WTC11 (cell line): ENCODE measurements around the gene SPEM2. TPM values are rescaled to one million over a fixed set of nuclear protein-coding genes. Genes with fewer than 3 reads are reported as not detected.

Experiments
- ATAC-seq: fragments of 200-7000 bp; cut with Tn5 transposase; 2 replicates; pipeline ENCODE4 v1.10.0; 2021; ENCODE audit warnings: mild to moderate bottlenecking, moderate library complexity
- CTCF ChIA-PET: fragments of 300-600 bp; sonication (Branson Sonifier 250); formaldehyde crosslinking; loops from one replicate; lab custom pipeline; 2021; ENCODE audit warnings: antibody characterized with exemption; lab: Charles Lee
- POLR2A ChIA-PET: fragments of 350-600 bp; sonication (Branson Sonifier 250); formaldehyde crosslinking; loops from one replicate; lab custom pipeline; 2021; ENCODE audit warnings: antibody characterized with exemption; lab: Charles Lee
- DNase-seq: peaks from one replicate; pipeline ENCODE4 v3.0.0; 2021; ENCODE audit warnings: low spot score
- H3K27ac Mint-ChIP-seq: 2 replicates; pipeline ENCODE4 v1.8.0; 2021; ENCODE audit warnings: mixed read lengths
- H3K27me3 Mint-ChIP-seq: 2 replicates; pipeline ENCODE4 v1.8.0; 2021; ENCODE audit warnings: low read depth, mild to moderate bottlenecking, moderate library complexity, mixed read lengths
- H3K36me3 Mint-ChIP-seq: 2 replicates; pipeline ENCODE4 v1.8.0; 2021; ENCODE audit warnings: mixed read lengths
- H3K4me1 Mint-ChIP-seq: 2 replicates; pipeline ENCODE4 v1.8.0; 2022; ENCODE audit warnings: mixed read lengths
- H3K4me3 Mint-ChIP-seq: 2 replicates; pipeline ENCODE4 v1.8.0; 2021; ENCODE audit warnings: mild to moderate bottlenecking, moderate library complexity, mixed read lengths
- H3K9me3 Mint-ChIP-seq: 2 replicates; pipeline ENCODE4 v1.8.0; 2021; ENCODE audit warnings: mixed read lengths
- AR ChIP-seq: fragments of 250-450 bp; sonication (Bioruptor Pico); IDR thresholded peaks from 2 replicates; pipeline ENCODE4 v1.9.0; 2021; ENCODE audit warnings: mild to moderate bottlenecking
- ATF2 ChIP-seq: sonication (generic); formaldehyde crosslinking; IDR thresholded peaks from 2 replicates; pipeline ENCODE4 v1.8.1; 2022; ENCODE audit warnings: low read depth, missing genetic modification reagents, borderline replicate concordance
- CREB1 ChIP-seq: sonication (generic); formaldehyde crosslinking; IDR thresholded peaks from 2 replicates; pipeline ENCODE4 v1.8.0; 2023; ENCODE audit warnings: mild to moderate bottlenecking, missing genetic modification reagents
- EMX1 ChIP-seq: fragments of 250-450 bp; sonication (Bioruptor Pico); IDR thresholded peaks from 2 replicates; pipeline ENCODE4 v1.8.0; 2021; ENCODE audit warnings: mild to moderate bottlenecking
- IRF1 ChIP-seq: sonication (generic); formaldehyde crosslinking; IDR thresholded peaks from 2 replicates; pipeline ENCODE4 v1.8.0; 2023; ENCODE audit warnings: missing genetic modification reagents
- NR2C2 ChIP-seq: sonication (generic); formaldehyde crosslinking; IDR thresholded peaks from 2 replicates; pipeline ENCODE4 v1.8.0; 2022; ENCODE audit warnings: mild to moderate bottlenecking, missing genetic modification reagents
- NR3C1 ChIP-seq: sonication (generic); formaldehyde crosslinking; conservative IDR thresholded peaks from 2 replicates; pipeline ENCODE4 v1.8.1; 2023; ENCODE audit warnings: low read depth, mild to moderate bottlenecking, missing genetic modification reagents
- PREB ChIP-seq: sonication (generic); formaldehyde crosslinking; IDR thresholded peaks from 2 replicates; pipeline ENCODE4 v1.8.1; 2022; ENCODE audit warnings: mild to moderate bottlenecking, missing genetic modification reagents, moderate library complexity, borderline replicate concordance
- PRRX2 ChIP-seq: fragments of 250-450 bp; sonication (Bioruptor Pico); IDR thresholded peaks from 2 replicates; pipeline ENCODE4 v1.8.0; 2021; ENCODE audit warnings: mild to moderate bottlenecking
- SMAD4 ChIP-seq: sonication (generic); formaldehyde crosslinking; IDR thresholded peaks from 2 replicates; pipeline ENCODE4 v1.8.0; 2022; ENCODE audit warnings: mild to moderate bottlenecking, missing genetic modification reagents
- STAT6 ChIP-seq: sonication (generic); formaldehyde crosslinking; conservative IDR thresholded peaks from 2 replicates; pipeline ENCODE4 v1.8.1; 2023; ENCODE audit warnings: mild to moderate bottlenecking, low read depth, missing genetic modification reagents, moderate library complexity
- ZBTB21 ChIP-seq: sonication (generic); formaldehyde crosslinking; IDR thresholded peaks from 2 replicates; pipeline ENCODE4 v1.8.1; 2023; ENCODE audit warnings: mild to moderate bottlenecking, missing genetic modification reagents, borderline replicate concordance
- ZMAT4 ChIP-seq: fragments of 250-450 bp; sonication (Bioruptor Pico); IDR thresholded peaks from 2 replicates; pipeline ENCODE4 v1.9.0; 2021; ENCODE audit warnings: mild to moderate bottlenecking
- ZNF121 ChIP-seq: sonication (generic); formaldehyde crosslinking; IDR thresholded peaks from 2 replicates; pipeline ENCODE4 v1.8.0; 2023; ENCODE audit warnings: missing genetic modification reagents
- ZNF263 ChIP-seq: sonication (generic); formaldehyde crosslinking; IDR thresholded peaks from 2 replicates; pipeline ENCODE4 v1.8.1; 2022; ENCODE audit warnings: low read depth, mild to moderate bottlenecking, moderate library complexity, missing genetic modification reagents
- ZNF396 ChIP-seq: fragments of 250-450 bp; sonication (Bioruptor Pico); IDR thresholded peaks from 2 replicates; pipeline ENCODE4 v1.8.0; 2021; ENCODE audit warnings: mild to moderate bottlenecking, moderate library complexity, borderline replicate concordance
- ZNF416 ChIP-seq: fragments of 250-450 bp; sonication (Bioruptor Pico); IDR thresholded peaks from 2 replicates; pipeline ENCODE4 v1.9.0; 2021; ENCODE audit warnings: mild to moderate bottlenecking, inconsistent platforms
- ZNF425 ChIP-seq: fragments of 250-450 bp; sonication (Bioruptor Pico); conservative IDR thresholded peaks from 2 replicates; pipeline ENCODE4 v1.9.0; 2021; ENCODE audit warnings: mild to moderate bottlenecking
- total RNA-seq: library from RNA; stranded (reverse); gene quantifications from 3 replicates; pipeline ENCODE4 v1.2.3, GENCODE V29; 2021

SPEM2 gene
- total RNA-seq, 1 experiment from 2014 or later = 0.13 TPM

- Mint-ChIP-seq H3K36me3 (peaks cover 33% of the 10 kb centered on the region), H3K4me1 (peaks cover 17% of the 10 kb centered on the region), H3K9me3 (no peaks in the 10 kb centered on the region), H3K4me3 (no peak overlapping the region), H3K27ac (no peak overlapping the region), H3K27me3 (no peaks in the 10 kb centered on the region)
- DNase-seq = no peak
- TF ChIP-seq EMX1 (no peak), NR2C2 (no peak), PRRX2 (CRISPR knock-in tag) (no peak), SMAD4 (CRISPR knock-in tag) (no peak), ZNF425 (CRISPR knock-in tag) (no peak), NR3C1 (CRISPR knock-in tag) (no peak), ZNF121 (CRISPR knock-in tag) (no peak), ZBTB21 (CRISPR knock-in tag) (no peak), ZNF416 (CRISPR knock-in tag) (no peak), ZMAT4 (no peak), CREB1 (CRISPR knock-in tag) (no peak), PREB (no peak), ATF2 (CRISPR knock-in tag) (no peak), STAT6 (CRISPR knock-in tag) (no peak), AR (CRISPR knock-in tag) (no peak), ZNF396 (CRISPR knock-in tag) (no peak), IRF1 (no peak), ZNF263 (CRISPR knock-in tag) (no peak)
- ChIA-PET CTCF (interaction anchor here (1.1 to 1.6 kb wide), 3 partner anchors 20 to 147 kb away, joined by 3 to 6 read pairs (median 3); partner anchors contain the start of gene PLSCR3), POLR2A (interaction anchor here (0.8 to 1.2 kb wide), 2 partner anchors 10 kb away, joined by 3 to 4 read pairs; partner anchors contain the start of gene TMEM256)
- ATAC-seq = no peak
These were observed 11.9 kb upstream of the SPEM2 start for GRCh38 chr17:7413346-7413985.
